ENCODE data around the gene BBS7.

The BBS7 gene

GRCh38 chr4:121790976-121791375 lies 79.3 kb downstream of the BBS7 start:
- DNase-seq, result no peak

- no peak for DNase-seq
Observed at GRCh38 chr4:121789960-121790829, 80.1 kb downstream of the BBS7 start.

GRCh38 chr4:121789455-121789854 lies 80.8 kb downstream of the BBS7 start:
- no peak for DNase-seq

GRCh38 chr4:121788896-121789295 lies 81.4 kb downstream of the BBS7 start:
- DNase-seq, result no peak

GRCh38 chr4:121786221-121786620 lies 84.1 kb downstream of the BBS7 start:
- no peak for DNase-seq

GRCh38 chr4:121785479-121785878 lies 84.8 kb downstream of the BBS7 start:
- peak; percentile 12 for DNase-seq

- peak; percentile 56 for DNase-seq
Observed at GRCh38 chr4:121784975-121785374, 85.3 kb downstream of the BBS7 start.

GRCh38 chr4:121784401-121784800 lies 85.9 kb downstream of the BBS7 start:
- DNase-seq, result no peak

GRCh38 chr4:121783210-121783609 lies 87.1 kb downstream of the BBS7 start:
- DNase-seq, result no peak

- DNase-seq, result no peak
Observed at GRCh38 chr4:121778991-121779628, 91.2 kb downstream of the BBS7 start.

- DNase-seq, result no peak
Observed at GRCh38 chr4:121777625-121778024, 92.6 kb downstream of the BBS7 start.

GRCh38 chr4:121776610-121777401 lies 93.5 kb downstream of the BBS7 start:
- DNase-seq, result no peak

Measured in T1000 (cell line).